ENCODE measurements around the gene IFITM5. TPM values are rescaled to one million over a fixed set of nuclear protein-coding genes. Genes with fewer than 3 reads are reported as not detected.
"Not testable (repeated sequence)": the region's sequence is repeated elsewhere in the genome, so short reads cannot be mapped to it uniquely, and the experiment has no call there.

The IFITM5 gene
- total and polyA plus RNA-seq, 9 of the 15 experiments (the other 6 are each of a cell fraction or from before 2014, with no cell fraction given) = 0.19 TPM; not detected in 8

GRCh38 chr11:268716-269145 is 30.6 kb downstream of the IFITM5 start (continued):
- peak; percentile 68 for TF ChIP-seq REST (IDR thresholded peaks at IDR 0.05; ENCODE audit: borderline replicate concordance)
- TF ChIP-seq REST (CRISPR knock-in tag; IDR thresholded peaks at IDR 0.05; ENCODE audit: low read depth); MYC (CRISPR knock-in tag; IDR thresholded peaks at IDR 0.05; ENCODE audit: borderline replicate concordance, low read depth): not testable (repeated sequence)
- peak; percentile 51; the same call in 1 of the 2 replicates for TF ChIP-seq SMARCC2 (IDR thresholded peaks at IDR 0.05; ENCODE audit: low read depth)
- peak; percentile 33 to 72 for TF ChIP-seq E2F6 (IDR thresholded peaks at IDR 0.05; ENCODE audit: borderline replicate concordance in 1 of 2, extremely low read depth in 1 of 2, insufficient read depth in 1 of 2, insufficient read length in 1 of 2, low read depth in 1 of 2, low read length in 1 of 2, poor library complexity in 1 of 2, severe bottlenecking in 1 of 2)
- TF ChIP-seq CTCF (IDR thresholded peaks at IDR 0.05 in 2 of 3, conservative IDR thresholded peaks at IDR 0.05 in 1 of 3; ENCODE audit: insufficient read depth in 2 of 3, low read depth in 1 of 3, low read length in 3 of 3) = peak; percentile 49 to 75 (median 60)
- TF ChIP-seq EP300 (IDR thresholded peaks at IDR 0.05; ENCODE audit: low read length) = peak; percentile 18; the same call in 1 of the 2 replicates
- TF ChIP-seq TBP (optimal IDR thresholded peaks at IDR 0.05; ENCODE audit: low read depth, low read length) = peak; percentile 32
- peak in 2 of 3 experiments; percentile 27 to 71 for TF ChIP-seq YY1 (IDR thresholded peaks at IDR 0.05; ENCODE audit: borderline replicate concordance in 1 of 3, control insufficient read depth in 1 of 3, extremely low read depth in 1 of 3, insufficient read depth in 3 of 3, insufficient read length in 1 of 3, insufficient replicate concordance in 2 of 3, low read depth in 1 of 3, low read length in 2 of 3)
- TF ChIP-seq MYC (IDR thresholded peaks at IDR 0.05; ENCODE audit: low read depth, low read length) = peak; percentile 55

Data from K562 (cell line).